Measurements from ENCODE around the gene EHF.
"Not testable (repeated sequence)": the region's sequence is repeated elsewhere in the genome, so short reads cannot be mapped to it uniquely, and the experiment has no call there.

Gene EHF

DNA sequence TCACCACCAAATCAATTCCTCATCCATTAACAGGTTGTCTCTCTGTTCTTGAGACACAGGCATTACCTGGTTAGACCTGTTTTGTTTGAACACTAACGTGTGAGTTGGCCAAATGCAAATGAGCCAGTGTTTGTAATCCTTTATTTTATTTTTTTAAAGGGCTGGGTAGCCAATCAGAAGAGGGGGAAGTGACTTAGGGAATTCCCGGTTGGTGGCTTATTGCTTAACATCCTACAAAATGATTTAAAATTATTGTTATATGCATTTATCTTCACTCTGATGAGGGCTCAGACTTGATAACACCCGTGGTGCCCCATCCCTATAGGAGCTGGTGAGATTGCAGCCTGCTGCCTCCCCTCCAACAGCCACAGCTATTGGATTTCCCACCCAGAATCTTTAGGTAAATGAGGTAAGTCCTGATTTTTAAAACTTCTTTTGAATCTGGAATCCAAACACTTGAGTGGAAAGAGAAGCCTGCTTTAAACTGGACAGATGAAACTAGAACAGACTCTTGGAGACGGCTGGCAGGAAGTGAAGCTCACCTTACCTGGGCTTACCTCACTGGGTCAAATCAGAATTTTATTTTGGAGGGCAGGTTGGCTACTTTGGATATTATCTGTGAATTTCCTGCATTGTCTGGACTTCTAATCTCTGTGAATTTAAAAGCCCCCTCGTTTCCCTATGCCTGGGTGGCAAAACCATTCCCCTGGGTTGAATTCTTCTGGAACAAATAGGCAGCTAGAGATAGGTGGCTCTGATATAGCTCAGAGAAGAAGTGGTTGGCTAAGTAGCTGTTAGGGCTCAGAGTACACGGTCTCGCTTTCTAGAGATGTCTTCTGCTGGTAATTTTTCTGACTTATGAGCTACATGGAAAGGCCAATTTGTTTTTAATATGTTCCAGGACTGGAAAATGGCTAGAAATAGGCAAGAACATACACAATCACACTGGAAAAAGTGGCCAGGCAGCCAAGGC, at the start of gene EHF:
Gene EHF (plus strand): TSS at position 274 of the 973 bp plus-strand sequence. CDS start 21,538 bp downstream, outside the sequence.
- DNase-seq: no peak

GRCh38 chr11:34573537-34573936, 47.4 kb upstream of the EHF start:
- DNase-seq: no peak

GRCh38 chr11:34575261-34575660, 45.6 kb upstream of the EHF start:
- no peak for DNase-seq

DNA sequence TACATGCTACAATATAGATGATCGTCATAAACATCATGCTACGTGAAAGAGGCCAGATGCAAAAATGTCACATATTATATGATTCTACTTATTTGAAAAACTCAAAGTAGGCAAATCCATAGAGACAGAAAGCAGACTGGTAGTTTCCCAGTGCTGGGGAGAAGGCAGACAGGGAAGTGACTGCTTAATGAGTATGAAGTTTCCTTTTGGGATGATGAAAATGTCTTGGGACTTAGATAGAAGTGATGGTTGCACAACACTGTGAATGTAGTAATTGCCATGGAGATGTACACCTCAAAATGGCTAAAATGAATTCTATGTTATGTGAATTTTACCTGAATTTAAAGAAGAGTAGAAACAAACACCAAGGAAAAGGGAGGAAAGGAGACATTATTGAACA, 45.2 kb upstream of the EHF start:
- no peak for DNase-seq

DNA sequence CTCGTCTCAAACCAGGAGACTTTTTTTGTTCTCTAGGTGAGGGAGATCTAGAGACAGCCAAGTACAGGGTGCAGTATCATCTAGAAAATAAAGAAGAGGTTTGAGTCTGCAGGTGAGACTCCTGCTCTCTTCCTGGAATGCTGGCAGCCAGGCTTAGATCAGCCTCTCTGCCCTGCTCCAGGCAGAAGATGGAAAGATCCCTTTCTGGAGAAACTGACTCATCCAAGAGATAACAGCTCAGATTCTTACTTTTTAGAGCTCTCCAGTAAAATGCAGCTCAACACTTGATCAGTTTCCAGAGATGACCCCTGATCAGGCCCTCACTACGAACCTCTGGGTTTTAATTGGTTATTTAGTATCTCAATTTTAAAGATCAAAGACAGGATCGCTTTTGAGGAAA, 44.6 kb upstream of the EHF start:
- no peak for DNase-seq

GRCh38 chr11:34583818-34584217, 37.1 kb upstream of the EHF start:
- DNase-seq: no peak

GRCh38 chr11:34585304-34585734, 35.6 kb upstream of the EHF start:
- DNase-seq: no peak

DNA sequence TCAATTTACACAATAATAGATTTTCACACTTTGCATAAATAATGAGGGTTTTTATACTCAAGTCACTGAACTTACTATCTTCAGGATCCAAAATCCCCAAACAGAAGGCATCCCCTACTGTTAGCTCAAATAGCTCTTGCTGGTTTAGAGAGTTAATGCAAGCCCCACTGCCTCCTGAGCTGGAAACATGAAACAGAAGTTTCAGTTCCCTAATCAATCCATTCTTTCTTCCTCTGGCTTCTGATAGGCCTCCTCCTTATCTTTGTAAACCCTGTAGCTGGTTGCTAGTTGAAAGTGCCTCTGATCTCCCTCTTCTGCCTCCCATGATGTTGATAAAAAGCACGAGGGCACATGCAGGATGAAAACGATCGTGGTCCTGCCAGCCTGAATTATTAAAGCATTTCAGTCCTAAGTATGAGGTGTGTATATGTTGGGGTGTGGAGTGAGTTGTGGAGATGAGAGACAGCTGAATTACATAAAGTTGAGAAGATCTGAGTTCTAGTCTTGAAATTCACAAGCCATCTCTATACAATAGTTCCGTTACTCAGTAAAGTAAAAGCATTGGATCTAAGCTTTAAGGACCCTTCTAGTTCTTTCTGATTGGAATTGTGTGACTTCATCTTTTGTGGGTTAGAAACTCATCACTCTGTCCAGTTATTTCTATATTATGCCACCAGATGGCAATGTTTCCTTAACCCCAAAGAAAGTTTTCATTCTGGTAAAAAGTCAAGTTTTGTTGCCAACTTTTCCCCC, 35.0 kb upstream of the EHF start:
- DNase-seq: peak; percentile 90

- DNase-seq: no peak
Measured at GRCh38 chr11:34586488-34587281, 34.2 kb upstream of the EHF start.

GRCh38 chr11:34587282-34587677, 33.6 kb upstream of the EHF start:
- DNase-seq: no peak

DNA sequence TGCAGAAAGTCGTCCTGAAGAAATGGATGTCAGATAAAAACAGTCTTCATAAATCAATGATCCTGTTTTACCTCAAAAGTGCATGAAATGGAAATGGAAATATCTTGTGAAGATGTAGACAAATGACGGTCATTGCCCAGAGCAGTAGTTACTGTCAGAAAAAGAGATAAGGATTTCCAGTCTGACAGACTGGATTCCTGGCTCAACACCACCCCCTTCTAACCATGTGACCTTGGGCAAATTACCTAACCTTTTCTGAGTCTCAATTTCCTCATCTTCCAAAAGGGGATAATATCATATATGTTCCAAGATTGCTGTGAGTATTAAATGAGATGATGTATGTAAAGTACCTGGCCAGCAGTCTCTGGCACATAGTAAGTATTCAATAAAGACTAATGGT, 32.9 kb upstream of the EHF start:
- DNase-seq: no peak

- DNase-seq: no peak
Measured at GRCh38 chr11:34588701-34589100, 32.2 kb upstream of the EHF start.

- not testable (repeated sequence) for DNase-seq
Measured at GRCh38 chr11:34589177-34589576, 31.7 kb upstream of the EHF start.

DNA sequence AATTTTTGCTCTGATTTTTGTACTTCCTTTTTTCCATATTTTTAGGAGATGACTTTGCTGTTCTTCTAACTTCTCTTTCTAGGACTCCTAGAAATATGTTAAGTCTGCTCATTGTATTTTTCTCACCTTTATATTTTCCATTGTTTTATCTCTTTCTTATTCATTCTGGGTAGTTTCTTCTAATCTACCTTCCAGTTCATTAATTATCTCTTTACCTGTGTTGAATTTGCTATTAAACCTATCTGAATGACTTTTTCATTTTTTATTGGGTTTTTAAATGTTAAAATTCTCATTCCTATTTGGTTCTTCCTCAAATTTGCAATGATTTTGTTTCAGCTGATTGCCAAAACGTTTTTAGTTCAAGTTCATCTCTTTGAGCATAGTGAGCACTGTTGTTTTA, 27.8 kb upstream of the EHF start:
- no peak for DNase-seq

GRCh38 chr11:34594603-34595002, 26.3 kb upstream of the EHF start:
- no peak for DNase-seq

GRCh38 chr11:34595391-34595790, 25.5 kb upstream of the EHF start:
- no peak for DNase-seq

DNA sequence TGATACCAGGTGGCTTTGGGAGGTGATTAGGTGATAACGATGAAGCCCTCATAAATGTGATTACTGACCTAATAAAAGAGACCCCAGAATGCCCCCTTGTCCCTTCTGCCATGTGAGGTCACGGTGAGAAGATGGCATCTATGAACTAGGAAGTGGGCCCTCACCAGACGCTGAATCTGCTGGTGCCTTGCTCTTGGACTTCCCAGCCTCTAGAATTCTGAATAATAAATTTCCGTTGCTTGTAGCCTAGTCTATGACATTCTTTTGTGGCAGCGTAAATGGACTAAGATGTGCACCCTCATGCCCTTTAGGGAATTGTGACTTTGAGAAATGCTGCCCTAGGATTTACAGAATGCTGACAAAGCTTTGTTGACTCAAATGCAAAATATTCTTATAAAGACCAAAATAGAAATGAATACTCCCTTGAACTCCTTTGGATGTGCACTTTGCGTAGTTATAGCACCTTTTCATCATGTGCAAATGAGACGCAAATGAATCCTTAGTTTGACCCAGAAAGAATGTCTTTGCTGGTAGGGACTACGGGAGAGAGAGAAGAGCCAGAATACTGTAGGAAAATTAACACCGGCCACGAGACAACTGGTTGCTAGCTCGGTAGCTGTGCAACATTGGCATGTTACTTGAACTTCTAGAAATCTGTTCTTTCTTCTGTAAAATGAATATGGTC, 24.8 kb upstream of the EHF start:
- no peak for DNase-seq

GRCh38 chr11:34599406-34599945, 21.4 kb upstream of the EHF start:
- no peak for DNase-seq

GRCh38 chr11:34600339-34601084, 20.4 kb upstream of the EHF start:
- no peak for DNase-seq

DNA sequence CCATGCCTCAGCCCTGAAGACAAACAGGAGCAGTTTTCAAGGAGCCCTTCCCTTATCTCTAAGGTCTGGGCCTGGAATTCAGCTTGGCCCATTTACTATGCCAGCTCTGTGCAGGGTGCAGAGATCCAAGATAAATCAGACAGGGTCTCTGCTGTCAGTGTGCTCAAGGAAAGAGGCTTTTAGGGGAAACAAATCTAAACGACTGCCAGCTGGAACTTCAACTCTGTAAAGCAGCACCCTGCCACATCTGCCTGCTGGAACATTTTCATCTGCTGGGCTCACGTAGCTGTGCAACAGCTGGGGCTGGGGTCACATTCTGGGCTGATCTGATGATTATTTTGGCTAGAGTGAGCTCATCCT, 19.8 kb upstream of the EHF start:
- DNase-seq: peak; percentile 71

DNA sequence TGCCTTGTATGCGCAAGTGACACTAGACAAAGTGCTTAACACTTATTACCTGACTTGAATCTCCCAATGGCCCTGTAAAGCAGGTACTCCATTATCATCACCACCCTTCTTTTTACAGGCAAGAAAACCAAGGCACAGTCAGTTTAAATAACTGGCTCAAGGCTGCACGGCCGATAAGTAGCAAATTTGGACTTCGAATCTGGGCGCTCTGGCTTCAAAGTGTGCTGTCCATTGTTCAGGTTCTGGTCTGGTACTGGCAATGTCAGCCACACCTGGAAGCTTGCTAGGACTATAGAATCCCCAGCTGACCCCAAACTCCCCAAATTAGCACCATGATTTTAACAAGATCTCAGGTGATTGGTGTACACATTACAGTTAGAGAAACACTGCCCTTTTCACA, 19.3 kb upstream of the EHF start:
- no peak for DNase-seq

GRCh38 chr11:34602245-34602644, 18.6 kb upstream of the EHF start:
- DNase-seq: no peak

Measured in eye (tissue), 1 donor.